K562 (cell line): Measurements from ENCODE around the gene OR2T8. TPM values are rescaled to one million over a fixed set of nuclear protein-coding genes. Genes with fewer than 3 reads are reported as not detected.

Experiments used
- CTCF ChIP-seq, 3 experiments: IDR thresholded peaks in 2 of 3; conservative IDR thresholded peaks in 1 of 3; 2 replicates each; pipeline ENCODE4 v1.5.1; 2011 to 2012; ENCODE audit warnings: low read length in 3 of 3, mild to moderate bottlenecking in 3 of 3, control low read depth in 2 of 3, improper control_type of control experiment in 1 of 3, inconsistent platforms in 1 of 3, low read depth in 1 of 3, mixed read lengths in 1 of 3, moderate library complexity in 1 of 3; ENCODE audit not compliant: insufficient read depth in 2 of 3
- KLF6 ChIP-seq: fragments of 250-450 bp; sonication (Bioruptor Pico); IDR thresholded peaks from 2 replicates; pipeline ENCODE4 v1.4.0; 2020; ENCODE audit warnings: mild to moderate bottlenecking, moderate library complexity, borderline replicate concordance
- MECOM ChIP-seq: fragments of 250-450 bp; sonication (Bioruptor Pico); IDR thresholded peaks from 2 replicates; pipeline ENCODE4 v1.8.0; 2022; ENCODE audit warnings: inconsistent platforms
- PATZ1 ChIP-seq: fragments of 250-450 bp; sonication (Bioruptor Pico); IDR thresholded peaks from 2 replicates; pipeline ENCODE4 v1.5.0; 2020; ENCODE audit warnings: mild to moderate bottlenecking, borderline replicate concordance
- polyA plus RNA-seq, 8 experiments: library from polyadenylated mRNA; depleted of rRNA in 4 of 8; stranded (reverse) in 5 of 8; unstranded in 3 of 8; fragments of >200 nt; fragmentation: Nextera tagmentation in 2 of 8; fragmentation: Illumina TruSeq in 1 of 8; extraction: Ambion mirVana in 2 of 8; extraction: Trizol in 1 of 8; gene quantifications; 2 replicates each; pipeline versions ENCODE4 v1.2.1 to v1.2.3, GENCODE V29; 2011 to 2014; ENCODE audit warnings: inconsistent platforms in 1 of 8, missing spikeins in 1 of 8
- total RNA-seq, 7 experiments: library from RNA; depleted of rRNA in 6 of 7; stranded (reverse); fragments of >200 nt in 6 of 7; fragmentation: Illumina TruSeq in 2 of 7; extraction: Trizol in 2 of 7; gene quantifications; 2 replicates each; pipeline versions ENCODE4 v1.2.1 to v1.2.3, GENCODE V29; 2011 to 2021; ENCODE audit warnings: low replicate concordance in 1 of 7

OR2T8 gene
- total and polyA plus RNA-seq, 9 of the 15 experiments (the other 6 are each of a cell fraction or from before 2014, with no cell fraction given): 0.08 to 0.46 (median 0.31) TPM; not detected in 3

- TF ChIP-seq PATZ1 (CRISPR knock-in tag) (0 out of 2 replicates have a peak, but pooled peaks have one; percentile 31), CTCF (IDR thresholded peaks at IDR 0.05 in 2 of 3, conservative IDR thresholded peaks at IDR 0.05 in 1 of 3; ENCODE audit: insufficient read depth in 2 of 3, low read depth in 1 of 3, low read length in 3 of 3) (no peak), MECOM (no peak), KLF6 (CRISPR knock-in tag) (no peak)
Observed at GRCh38 chr1:247905910-247906503, 14.0 kb upstream of the OR2T8 start (continued).
